ENCODE measurements around the gene PRMT1.

Gene PRMT1

GRCh38 chr19:49687566-49688316 lies 10.7 kb downstream of the PRMT1 start:
- no peak for DNase-seq (ENCODE audit: low spot score)
- no peak for TF ChIP-seq CTCF (IDR thresholded peaks at IDR 0.05; ENCODE audit: extremely low read depth, insufficient read depth, missing control alignments)
- in situ Hi-C loops (cut with MboI; ENCODE audit: low pct_unique_long_range_greater_than_20kb, low sequenced_read_pairs, unreplicated experiment) = no loop called here

- TF ChIP-seq CTCF (IDR thresholded peaks at IDR 0.05; ENCODE audit: extremely low read depth, insufficient read depth, missing control alignments) = no peak
- in situ Hi-C loops (cut with MboI; ENCODE audit: low pct_unique_long_range_greater_than_20kb, low sequenced_read_pairs, unreplicated experiment) = no loop called here
- no peak for DNase-seq (ENCODE audit: low spot score)
Measured at GRCh38 chr19:49688531-49689132, 11.6 kb downstream of the PRMT1 start.

GRCh38 chr19:49689133-49690078 lies 12.3 kb downstream of the PRMT1 start, which contains the start of gene ADM5:
TSS of gene ADM5 (plus strand) at chr19:49689594. CDS start at chr19:49689838, 244 bp downstream.
- peak; percentile 68 for TF ChIP-seq CTCF (IDR thresholded peaks at IDR 0.05; ENCODE audit: extremely low read depth, insufficient read depth, missing control alignments)
- peak; percentile 75 for DNase-seq (ENCODE audit: low spot score)
- in situ Hi-C loops (cut with MboI; ENCODE audit: low pct_unique_long_range_greater_than_20kb, low sequenced_read_pairs, unreplicated experiment) = no loop called here

GRCh38 chr19:49690079-49690655 lies 13.1 kb downstream of the PRMT1 start:
- no peak for DNase-seq (ENCODE audit: low spot score)
- in situ Hi-C loops (cut with MboI; ENCODE audit: low pct_unique_long_range_greater_than_20kb, low sequenced_read_pairs, unreplicated experiment) = no loop called here
- TF ChIP-seq CTCF (IDR thresholded peaks at IDR 0.05; ENCODE audit: extremely low read depth, insufficient read depth, missing control alignments) = no peak

GRCh38 chr19:49690656-49691242 lies 13.7 kb downstream of the PRMT1 start, which contains the start of gene CPT1C:
TSS of gene CPT1C (plus strand) at chr19:49691116. CDS start at chr19:49692253, 1,137 bp downstream.
- peak; percentile 74 for DNase-seq (ENCODE audit: low spot score)
- in situ Hi-C loops (cut with MboI; ENCODE audit: low pct_unique_long_range_greater_than_20kb, low sequenced_read_pairs, unreplicated experiment) = no loop called here
- TF ChIP-seq CTCF (IDR thresholded peaks at IDR 0.05; ENCODE audit: extremely low read depth, insufficient read depth, missing control alignments) = no peak
